K562 (cell line): Measurements from ENCODE around the gene GOPC. TPM values are rescaled to one million over a fixed set of nuclear protein-coding genes. Genes with fewer than 3 reads are reported as not detected.

Experiments used
- CBFA2T3 ChIP-seq: fragments of 450-650 bp; IDR thresholded peaks from 2 replicates; pipeline ENCODE4 v1.6.1; 2017
- ETV5 ChIP-seq: sonication (generic); formaldehyde crosslinking; IDR thresholded peaks from 2 replicates; pipeline ENCODE4 v1.4.0; 2020; ENCODE audit warnings: low read depth, mild to moderate bottlenecking, missing genetic modification reagents
- HIVEP1 ChIP-seq: fragments of 250-450 bp; sonication (Bioruptor Pico); IDR thresholded peaks from 2 replicates; pipeline ENCODE4 v1.4.0; 2020; ENCODE audit warnings: mild to moderate bottlenecking
- IRF2 ChIP-seq: sonication (generic); formaldehyde crosslinking; IDR thresholded peaks from 2 replicates; pipeline ENCODE4 v1.8.1; 2022; ENCODE audit warnings: mild to moderate bottlenecking, missing genetic modification reagents
- L3MBTL2 ChIP-seq: fragments of 450-650 bp; IDR thresholded peaks from 2 replicates; pipeline ENCODE4 v1.6.1; 2016; ENCODE audit warnings: mild to moderate bottlenecking, moderate library complexity
- NFXL1 ChIP-seq: fragments of 450-650 bp; formaldehyde crosslinking; IDR thresholded peaks from 2 replicates; pipeline ENCODE4 v1.4.0; 2021; ENCODE audit warnings: mild to moderate bottlenecking
- ZHX1 ChIP-seq: fragments of 150-350 bp; conservative IDR thresholded peaks from 2 replicates; pipeline ENCODE4 v1.6.1; 2014; ENCODE audit warnings: low read length
- ZNF134 ChIP-seq: fragments of 250-450 bp; sonication (Bioruptor Pico); conservative IDR thresholded peaks from 2 replicates; pipeline ENCODE4 v1.4.0; 2020
- ZNF282 ChIP-seq: sonication (generic); formaldehyde crosslinking; IDR thresholded peaks from 2 replicates; pipeline ENCODE4 v1.8.1; 2023; ENCODE audit warnings: missing genetic modification reagents
- ZNF384 ChIP-seq: IDR thresholded peaks from 2 replicates; pipeline ENCODE4 v1.6.1; 2012; ENCODE audit warnings: low read depth, low read length, improper control_type of control experiment
- polyA plus RNA-seq, 8 experiments: library from polyadenylated mRNA; depleted of rRNA in 4 of 8; stranded (reverse) in 5 of 8; unstranded in 3 of 8; fragments of >200 nt; fragmentation: Nextera tagmentation in 2 of 8; fragmentation: Illumina TruSeq in 1 of 8; extraction: Ambion mirVana in 2 of 8; extraction: Trizol in 1 of 8; gene quantifications; 2 replicates each; pipeline versions ENCODE4 v1.2.1 to v1.2.3, GENCODE V29; 2011 to 2014; ENCODE audit warnings: inconsistent platforms in 1 of 8, missing spikeins in 1 of 8
- total RNA-seq, 7 experiments: library from RNA; depleted of rRNA in 6 of 7; stranded (reverse); fragments of >200 nt in 6 of 7; fragmentation: Illumina TruSeq in 2 of 7; extraction: Trizol in 2 of 7; gene quantifications; 2 replicates each; pipeline versions ENCODE4 v1.2.1 to v1.2.3, GENCODE V29; 2011 to 2021; ENCODE audit warnings: low replicate concordance in 1 of 7
- TF ChIP-seq, protein P1 (sequence below): fragments of 450-650 bp; conservative IDR thresholded peaks from 2 replicates; pipeline ENCODE4 v1.6.1; 2016; ENCODE audit warnings: missing genetic modification characterization, low read depth, mild to moderate bottlenecking, missing compliant biosample characterization, moderate library complexity
- TF ChIP-seq, protein P2 (sequence below): fragments of 450-650 bp; IDR thresholded peaks from one replicate; pipeline ENCODE4 v1.6.1; 2018; ENCODE audit warnings: mild to moderate bottlenecking, moderate library complexity; ENCODE audit not compliant: partially characterized antibody
- TF ChIP-seq, protein P3 (sequence below): sonication (generic); formaldehyde crosslinking; IDR thresholded peaks from 2 replicates; pipeline ENCODE4 v1.8.1; 2023; ENCODE audit warnings: mild to moderate bottlenecking, missing genetic modification reagents
- TF ChIP-seq, protein P4 (sequence below): fragments of 200-800 bp; sonication (Bioruptor generic); IDR thresholded peaks from 2 replicates; pipeline ENCODE4 v1.6.1; 2017; ENCODE audit warnings: missing genetic modification characterization, missing compliant biosample characterization
- TF ChIP-seq, protein P5 (sequence below): sonication (generic); formaldehyde crosslinking; IDR thresholded peaks from 2 replicates; pipeline ENCODE4 v1.4.0; 2020; ENCODE audit warnings: mild to moderate bottlenecking, missing genetic modification reagents

The GOPC gene
- total and polyA plus RNA-seq, 9 of the 15 experiments (the other 6 are each of a cell fraction or from before 2014, with no cell fraction given) = 10.0 to 32.2 (median 25.6) TPM

- TF ChIP-seq L3MBTL2 (peak; percentile 97), ZNF134 (no peak), HIVEP1 (CRISPR knock-in tag) (no peak), ZNF282 (no peak), ZHX1 (no peak), NFXL1 (no peak), ETV5 (CRISPR knock-in tag) (peak; percentile 64; the same call in 1 of the 2 replicates), ZNF384 (0 out of 2 replicates have a peak, but pooled peaks have one; percentile 3), IRF2 (CRISPR knock-in tag) (no peak), CBFA2T3 (no peak)
- TF ChIP-seq, protein P1, sequence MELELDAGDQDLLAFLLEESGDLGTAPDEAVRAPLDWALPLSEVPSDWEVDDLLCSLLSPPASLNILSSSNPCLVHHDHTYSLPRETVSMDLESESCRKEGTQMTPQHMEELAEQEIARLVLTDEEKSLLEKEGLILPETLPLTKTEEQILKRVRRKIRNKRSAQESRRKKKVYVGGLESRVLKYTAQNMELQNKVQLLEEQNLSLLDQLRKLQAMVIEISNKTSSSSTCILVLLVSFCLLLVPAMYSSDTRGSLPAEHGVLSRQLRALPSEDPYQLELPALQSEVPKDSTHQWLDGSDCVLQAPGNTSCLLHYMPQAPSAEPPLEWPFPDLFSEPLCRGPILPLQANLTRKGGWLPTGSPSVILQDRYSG (tag) = peak; percentile 67; the same call in 1 of the 2 replicates
- TF ChIP-seq, protein P2, sequence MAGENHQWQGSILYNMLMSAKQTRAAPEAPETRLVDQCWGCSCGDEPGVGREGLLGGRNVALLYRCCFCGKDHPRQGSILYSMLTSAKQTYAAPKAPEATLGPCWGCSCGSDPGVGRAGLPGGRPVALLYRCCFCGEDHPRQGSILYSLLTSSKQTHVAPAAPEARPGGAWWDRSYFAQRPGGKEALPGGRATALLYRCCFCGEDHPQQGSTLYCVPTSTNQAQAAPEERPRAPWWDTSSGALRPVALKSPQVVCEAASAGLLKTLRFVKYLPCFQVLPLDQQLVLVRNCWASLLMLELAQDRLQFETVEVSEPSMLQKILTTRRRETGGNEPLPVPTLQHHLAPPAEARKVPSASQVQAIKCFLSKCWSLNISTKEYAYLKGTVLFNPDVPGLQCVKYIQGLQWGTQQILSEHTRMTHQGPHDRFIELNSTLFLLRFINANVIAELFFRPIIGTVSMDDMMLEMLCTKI = no peak
- TF ChIP-seq, protein P3, sequence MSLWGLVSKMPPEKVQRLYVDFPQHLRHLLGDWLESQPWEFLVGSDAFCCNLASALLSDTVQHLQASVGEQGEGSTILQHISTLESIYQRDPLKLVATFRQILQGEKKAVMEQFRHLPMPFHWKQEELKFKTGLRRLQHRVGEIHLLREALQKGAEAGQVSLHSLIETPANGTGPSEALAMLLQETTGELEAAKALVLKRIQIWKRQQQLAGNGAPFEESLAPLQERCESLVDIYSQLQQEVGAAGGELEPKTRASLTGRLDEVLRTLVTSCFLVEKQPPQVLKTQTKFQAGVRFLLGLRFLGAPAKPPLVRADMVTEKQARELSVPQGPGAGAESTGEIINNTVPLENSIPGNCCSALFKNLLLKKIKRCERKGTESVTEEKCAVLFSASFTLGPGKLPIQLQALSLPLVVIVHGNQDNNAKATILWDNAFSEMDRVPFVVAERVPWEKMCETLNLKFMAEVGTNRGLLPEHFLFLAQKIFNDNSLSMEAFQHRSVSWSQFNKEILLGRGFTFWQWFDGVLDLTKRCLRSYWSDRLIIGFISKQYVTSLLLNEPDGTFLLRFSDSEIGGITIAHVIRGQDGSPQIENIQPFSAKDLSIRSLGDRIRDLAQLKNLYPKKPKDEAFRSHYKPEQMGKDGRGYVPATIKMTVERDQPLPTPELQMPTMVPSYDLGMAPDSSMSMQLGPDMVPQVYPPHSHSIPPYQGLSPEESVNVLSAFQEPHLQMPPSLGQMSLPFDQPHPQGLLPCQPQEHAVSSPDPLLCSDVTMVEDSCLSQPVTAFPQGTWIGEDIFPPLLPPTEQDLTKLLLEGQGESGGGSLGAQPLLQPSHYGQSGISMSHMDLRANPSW (CRISPR knock-in tag) = 0 out of 2 replicates have a peak, but pooled peaks have one; percentile 90
- TF ChIP-seq, protein P4, sequence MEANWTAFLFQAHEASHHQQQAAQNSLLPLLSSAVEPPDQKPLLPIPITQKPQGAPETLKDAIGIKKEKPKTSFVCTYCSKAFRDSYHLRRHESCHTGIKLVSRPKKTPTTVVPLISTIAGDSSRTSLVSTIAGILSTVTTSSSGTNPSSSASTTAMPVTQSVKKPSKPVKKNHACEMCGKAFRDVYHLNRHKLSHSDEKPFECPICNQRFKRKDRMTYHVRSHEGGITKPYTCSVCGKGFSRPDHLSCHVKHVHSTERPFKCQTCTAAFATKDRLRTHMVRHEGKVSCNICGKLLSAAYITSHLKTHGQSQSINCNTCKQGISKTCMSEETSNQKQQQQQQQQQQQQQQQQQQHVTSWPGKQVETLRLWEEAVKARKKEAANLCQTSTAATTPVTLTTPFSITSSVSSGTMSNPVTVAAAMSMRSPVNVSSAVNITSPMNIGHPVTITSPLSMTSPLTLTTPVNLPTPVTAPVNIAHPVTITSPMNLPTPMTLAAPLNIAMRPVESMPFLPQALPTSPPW (CRISPR knock-in tag) = peak; percentile 73
- TF ChIP-seq, protein P5, sequence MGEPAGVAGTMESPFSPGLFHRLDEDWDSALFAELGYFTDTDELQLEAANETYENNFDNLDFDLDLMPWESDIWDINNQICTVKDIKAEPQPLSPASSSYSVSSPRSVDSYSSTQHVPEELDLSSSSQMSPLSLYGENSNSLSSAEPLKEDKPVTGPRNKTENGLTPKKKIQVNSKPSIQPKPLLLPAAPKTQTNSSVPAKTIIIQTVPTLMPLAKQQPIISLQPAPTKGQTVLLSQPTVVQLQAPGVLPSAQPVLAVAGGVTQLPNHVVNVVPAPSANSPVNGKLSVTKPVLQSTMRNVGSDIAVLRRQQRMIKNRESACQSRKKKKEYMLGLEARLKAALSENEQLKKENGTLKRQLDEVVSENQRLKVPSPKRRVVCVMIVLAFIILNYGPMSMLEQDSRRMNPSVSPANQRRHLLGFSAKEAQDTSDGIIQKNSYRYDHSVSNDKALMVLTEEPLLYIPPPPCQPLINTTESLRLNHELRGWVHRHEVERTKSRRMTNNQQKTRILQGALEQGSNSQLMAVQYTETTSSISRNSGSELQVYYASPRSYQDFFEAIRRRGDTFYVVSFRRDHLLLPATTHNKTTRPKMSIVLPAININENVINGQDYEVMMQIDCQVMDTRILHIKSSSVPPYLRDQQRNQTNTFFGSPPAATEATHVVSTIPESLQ = peak; percentile 96; the same call in 1 of the 2 replicates
Observed at GRCh38 chr6:117602151-117602898, at the start of gene GOPC (continued).
